ENCODE results near the gene DDX51.
"Not testable (repeated sequence)": the region's sequence is repeated elsewhere in the genome, so short reads cannot be mapped to it uniquely, and the experiment has no call there.

The DDX51 gene

GRCh38 chr12:132138941-132139871 lies 4.9 kb downstream of the DDX51 start:
- no peak for DNase-seq

- no peak for DNase-seq
Observed at GRCh38 chr12:132137483-132138125, 6.5 kb downstream of the DDX51 start.

- DNase-seq: not testable (repeated sequence)
Observed at GRCh38 chr12:132136226-132136625, 7.9 kb downstream of the DDX51 start.

GRCh38 chr12:132134653-132135183 lies 9.4 kb downstream of the DDX51 start:
- not testable (repeated sequence) for DNase-seq

GRCh38 chr12:132133952-132134652 lies 10.0 kb downstream of the DDX51 start:
- DNase-seq: peak; percentile 71

- DNase-seq: no peak
Observed at GRCh38 chr12:132132609-132133430, 11.3 kb downstream of the DDX51 start.

- no peak for DNase-seq
Observed at GRCh38 chr12:132131952-132132351, 12.2 kb downstream of the DDX51 start.

GRCh38 chr12:132131229-132131628 lies 12.9 kb downstream of the DDX51 start:
- no peak for DNase-seq

GRCh38 chr12:132130690-132131089 lies 13.4 kb downstream of the DDX51 start:
- DNase-seq: no peak

GRCh38 chr12:132129007-132129406 lies 15.1 kb downstream of the DDX51 start:
- no peak for DNase-seq

GRCh38 chr12:132127041-132127440 lies 17.1 kb downstream of the DDX51 start:
- DNase-seq: no peak

GRCh38 chr12:132125736-132126135 lies 18.4 kb downstream of the DDX51 start:
- DNase-seq: no peak

- no peak for DNase-seq
Observed at GRCh38 chr12:132124766-132125425, 19.2 kb downstream of the DDX51 start.

GRCh38 chr12:132123970-132124765 lies 20.0 kb downstream of the DDX51 start:
- no peak for DNase-seq

- no peak for DNase-seq
Observed at GRCh38 chr12:132121283-132121682, 22.8 kb downstream of the DDX51 start.

- DNase-seq: no peak
Observed at GRCh38 chr12:132118876-132119275, 25.2 kb downstream of the DDX51 start.

- DNase-seq: no peak
Observed at GRCh38 chr12:132117558-132117875, 26.6 kb downstream of the DDX51 start.

GRCh38 chr12:132116709-132117557 lies 27.2 kb downstream of the DDX51 start:
- DNase-seq: no peak

GRCh38 chr12:132115500-132115899 lies 28.6 kb downstream of the DDX51 start:
- no peak for DNase-seq

GRCh38 chr12:132114667-132115066 lies 29.5 kb downstream of the DDX51 start:
- DNase-seq: no peak
